ENCODE data around the gene TUSC2.
A peak's percentile ranks its signal among the peaks of the same experiment; 100 is the strongest.

GRCh38 chr3:50350527-50351322 lies 22.7 kb upstream of the TUSC2 start, which contains the start of the genes CYB561D2 and NPRL2:
- TF ChIP-seq POLR2A (IDR thresholded peaks at IDR 0.05; ENCODE audit: low read length) (peak; percentile 92), GATA1 (IDR thresholded peaks at IDR 0.05; ENCODE audit: low read depth, low read length) (no peak)

All from erythroblast (primary cell).